ENCODE data around the gene FBXO41.
A peak's percentile ranks its signal among the peaks of the same experiment; 100 is the strongest.

Gene FBXO41

GRCh38 chr2:73314441-73314840, 30.2 kb upstream of the FBXO41 start:
- Histone ChIP-seq H3K27ac (no peak overlapping the region), H3K36me3 (replicated peaks) (no peaks in the 10 kb centered on the region), H3K27me3 (replicated peaks) (peaks cover 3% of the 10 kb centered on the region), H3K4me3 (ENCODE audit: low read depth, low read length) (no peak overlapping the region)
- in situ Hi-C loops (cut with HindIII; ENCODE audit: low pct_ligation_motif_present, low sequenced_read_pairs): no loop called here
- TF ChIP-seq CTCF (IDR thresholded peaks at IDR 0.05; ENCODE audit: low read depth, low read length, missing control alignments): no peak
- no peak for DNase-seq

GRCh38 chr2:73307720-73308119, 23.4 kb upstream of the FBXO41 start:
- Histone ChIP-seq H3K36me3 (replicated peaks) (no peaks in the 10 kb centered on the region), H3K27ac (no peak overlapping the region), H3K27me3 (replicated peaks) (no peaks in the 10 kb centered on the region), H3K4me3 (ENCODE audit: low read depth, low read length) (no peak overlapping the region)
- DNase-seq: no peak
- TF ChIP-seq CTCF (IDR thresholded peaks at IDR 0.05; ENCODE audit: low read depth, low read length, missing control alignments): no peak
- in situ Hi-C loops (cut with HindIII; ENCODE audit: low pct_ligation_motif_present, low sequenced_read_pairs): no loop called here

GRCh38 chr2:73301636-73302035, 17.4 kb upstream of the FBXO41 start:
- Histone ChIP-seq H3K27me3 (replicated peaks) (no peaks in the 10 kb centered on the region), H3K36me3 (replicated peaks) (no peaks in the 10 kb centered on the region), H3K27ac (no peak overlapping the region), H3K4me3 (ENCODE audit: low read depth, low read length) (no peak overlapping the region)
- no peak for DNase-seq
- no peak for TF ChIP-seq CTCF (IDR thresholded peaks at IDR 0.05; ENCODE audit: low read depth, low read length, missing control alignments)
- in situ Hi-C loops (cut with HindIII; ENCODE audit: low pct_ligation_motif_present, low sequenced_read_pairs): no loop called here

- no peaks in the 10 kb centered on the region for H3K36me3 ChIP-seq (replicated peaks)
- peaks cover 4% of the 10 kb centered on the region for H3K27me3 ChIP-seq (replicated peaks)
- DNase-seq: no peak
- H3K4me3 ChIP-seq (ENCODE audit: low read depth, low read length): no peak overlapping the region
- in situ Hi-C loops (cut with HindIII; ENCODE audit: low pct_ligation_motif_present, low sequenced_read_pairs): no loop called here
- no peak for TF ChIP-seq CTCF (IDR thresholded peaks at IDR 0.05; ENCODE audit: low read depth, low read length, missing control alignments)
- no peak overlapping the region for H3K27ac ChIP-seq
These were observed 16.6 kb upstream of the FBXO41 start for GRCh38 chr2:73300926-73301325.

GRCh38 chr2:73297586-73297985, 13.3 kb upstream of the FBXO41 start:
- TF ChIP-seq CTCF (IDR thresholded peaks at IDR 0.05; ENCODE audit: low read depth, low read length, missing control alignments): no peak
- no peaks in the 10 kb centered on the region for H3K36me3 ChIP-seq (replicated peaks)
- H3K4me3 ChIP-seq (ENCODE audit: low read depth, low read length): no peak overlapping the region
- in situ Hi-C loops (cut with HindIII; ENCODE audit: low pct_ligation_motif_present, low sequenced_read_pairs): no loop called here
- peaks cover 33% of the 10 kb centered on the region for H3K27me3 ChIP-seq (replicated peaks)
- no peak overlapping the region for H3K27ac ChIP-seq
- DNase-seq: no peak

- in situ Hi-C loops (cut with HindIII; ENCODE audit: low pct_ligation_motif_present, low sequenced_read_pairs): no loop called here
- H3K27ac ChIP-seq: no peak overlapping the region
These were observed 12.9 kb upstream of the FBXO41 start for GRCh38 chr2:73297151-73297559.

More at GRCh38 chr2:73297151-73297559, 12.9 kb upstream of the FBXO41 start:
- H3K27me3 ChIP-seq (replicated peaks): peaks cover 37% of the 10 kb centered on the region
- DNase-seq: peak; percentile 36
- TF ChIP-seq CTCF (IDR thresholded peaks at IDR 0.05; ENCODE audit: low read depth, low read length, missing control alignments): no peak
- no peak overlapping the region for H3K4me3 ChIP-seq (ENCODE audit: low read depth, low read length)
- H3K36me3 ChIP-seq (replicated peaks): no peaks in the 10 kb centered on the region
